HCT116 (cell line): ENCODE results near the gene RNF141.

ENCODE experiments used
- POLR2A ChIP-seq: IDR thresholded peaks from 2 replicates; pipeline ENCODE4 v1.7.0; 2011; ENCODE audit warnings: borderline replicate concordance; ENCODE audit not compliant: insufficient read depth, insufficient read length; ENCODE audit errors: extremely low read depth
- ZNF274 ChIP-seq: fragments of 200-500 bp; sonication (Bioruptor generic); IDR thresholded peaks from 2 replicates; pipeline ENCODE4 v1.6.1; 2014; ENCODE audit warnings: mild to moderate bottlenecking, low read depth, low read length, inconsistent platforms
- TF ChIP-seq, protein P1 (sequence below), 3 experiments: fragments of 200-600 bp in 1 of 3; sonication (generic) in 1 of 3; IDR thresholded peaks in 2 of 3; conservative IDR thresholded peaks in 1 of 3; 2 replicates each; pipeline ENCODE4 v1.5.1; 2012 to 2017; ENCODE audit warnings: low read depth in 2 of 3, low read length in 2 of 3, antibody characterized with exemption in 1 of 3, borderline replicate concordance in 1 of 3, control low read depth in 1 of 3, mild to moderate bottlenecking in 1 of 3, mixed read lengths in 1 of 3, mixed run types in 1 of 3, moderate library complexity in 1 of 3; ENCODE audit not compliant: insufficient read depth in 1 of 3

DNA sequence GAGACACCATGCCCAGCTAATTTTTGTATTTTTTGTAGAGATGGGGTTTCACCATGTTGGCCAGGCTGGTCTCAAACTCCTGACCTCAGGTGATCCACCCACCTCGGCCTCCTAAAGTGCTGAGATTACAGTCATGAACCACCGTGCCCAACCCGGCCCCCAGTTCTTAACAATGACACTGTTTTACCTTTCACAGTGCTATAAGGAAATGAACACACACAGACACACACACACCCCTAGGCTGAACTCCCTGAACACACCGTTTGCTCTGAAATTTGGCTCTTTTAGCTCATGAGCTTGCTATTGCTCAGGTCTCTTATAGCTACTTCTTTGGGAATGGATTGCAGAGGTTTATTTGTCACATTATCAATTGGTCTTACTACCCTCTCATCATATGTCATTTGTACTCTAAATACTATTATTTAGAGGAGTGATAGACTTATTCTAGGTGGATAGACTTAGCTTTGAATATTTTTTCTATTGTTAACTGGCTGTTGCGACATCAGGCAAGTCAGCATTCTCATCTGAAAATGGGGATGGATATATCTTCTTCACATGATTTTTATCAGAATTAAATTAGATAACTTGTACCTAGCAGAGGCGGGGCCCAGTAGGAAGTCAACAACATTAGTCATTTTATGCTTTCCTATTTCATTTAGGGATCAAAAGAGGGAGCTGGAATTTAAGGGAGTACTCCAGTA is 25.4 kb upstream of the RNF141 start:
- TF ChIP-seq ZNF274 (no peak), POLR2A (no peak)
- TF ChIP-seq, protein P1, sequence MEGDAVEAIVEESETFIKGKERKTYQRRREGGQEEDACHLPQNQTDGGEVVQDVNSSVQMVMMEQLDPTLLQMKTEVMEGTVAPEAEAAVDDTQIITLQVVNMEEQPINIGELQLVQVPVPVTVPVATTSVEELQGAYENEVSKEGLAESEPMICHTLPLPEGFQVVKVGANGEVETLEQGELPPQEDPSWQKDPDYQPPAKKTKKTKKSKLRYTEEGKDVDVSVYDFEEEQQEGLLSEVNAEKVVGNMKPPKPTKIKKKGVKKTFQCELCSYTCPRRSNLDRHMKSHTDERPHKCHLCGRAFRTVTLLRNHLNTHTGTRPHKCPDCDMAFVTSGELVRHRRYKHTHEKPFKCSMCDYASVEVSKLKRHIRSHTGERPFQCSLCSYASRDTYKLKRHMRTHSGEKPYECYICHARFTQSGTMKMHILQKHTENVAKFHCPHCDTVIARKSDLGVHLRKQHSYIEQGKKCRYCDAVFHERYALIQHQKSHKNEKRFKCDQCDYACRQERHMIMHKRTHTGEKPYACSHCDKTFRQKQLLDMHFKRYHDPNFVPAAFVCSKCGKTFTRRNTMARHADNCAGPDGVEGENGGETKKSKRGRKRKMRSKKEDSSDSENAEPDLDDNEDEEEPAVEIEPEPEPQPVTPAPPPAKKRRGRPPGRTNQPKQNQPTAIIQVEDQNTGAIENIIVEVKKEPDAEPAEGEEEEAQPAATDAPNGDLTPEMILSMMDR (IDR thresholded peaks at IDR 0.05 in 2 of 3, conservative IDR thresholded peaks at IDR 0.05 in 1 of 3; ENCODE audit: borderline replicate concordance in 1 of 3, insufficient read depth in 1 of 3, low read depth in 2 of 3, low read length in 2 of 3), result no peak
